Chondrocyte (in vitro differentiated cells): ENCODE measurements around the gene TRABD. TPM values are rescaled to one million over a fixed set of nuclear protein-coding genes. Genes with fewer than 3 reads are reported as not detected.
"Not testable (repeated sequence)": the region's sequence is repeated elsewhere in the genome, so short reads cannot be mapped to it uniquely, and the experiment has no call there.

Experiments
- DNase-seq: peaks from one replicate; pipeline ENCODE4 v3.0.0; 2021; ENCODE audit warnings: mixed read lengths, low spot score
- H3K27ac Mint-ChIP-seq: one replicate; pipeline ENCODE4 v1.8.0; 2021; ENCODE audit warnings: mild to moderate bottlenecking, moderate library complexity, mixed read lengths; ENCODE audit not compliant: unreplicated experiment
- H3K27me3 Mint-ChIP-seq: 2 replicates; pipeline ENCODE4 v1.8.0; 2021; ENCODE audit warnings: low read depth, mixed read lengths
- H3K36me3 Mint-ChIP-seq: 2 replicates; pipeline ENCODE4 v1.8.0; 2021; ENCODE audit warnings: low read depth, mixed read lengths
- H3K4me1 Mint-ChIP-seq: 2 replicates; pipeline ENCODE4 v1.8.0; 2021; ENCODE audit warnings: low read depth, mild to moderate bottlenecking, mixed read lengths
- H3K4me3 Mint-ChIP-seq: one replicate; pipeline ENCODE4 v1.8.0; 2021; ENCODE audit warnings: mild to moderate bottlenecking, moderate library complexity, mixed read lengths; ENCODE audit not compliant: unreplicated experiment
- H3K9me3 Mint-ChIP-seq: 2 replicates; pipeline ENCODE4 v1.8.0; 2021; ENCODE audit warnings: low read depth, mixed read lengths
- CTCF ChIP-seq: fragments of 200-600 bp; sonication (generic); IDR thresholded peaks from 2 replicates; pipeline ENCODE4 v1.5.0; 2021; ENCODE audit warnings: antibody characterized with exemption, mild to moderate bottlenecking, moderate library complexity
- total RNA-seq: library from RNA; stranded (reverse); gene quantifications from 3 replicates; pipeline ENCODE4 v1.2.1, GENCODE V29; 2021

Gene TRABD
- total RNA-seq, 1 donor from 2014 or later: 20.2 TPM

GRCh38 chr22:50165436-50166123 lies 20.1 kb upstream of the TRABD start:
- no peak overlapping the region for H3K27ac Mint-ChIP-seq
- peaks cover 6% of the 10 kb centered on the region for H3K27me3 Mint-ChIP-seq
- H3K9me3 Mint-ChIP-seq: no peaks in the 10 kb centered on the region
- peaks cover 4% of the 10 kb centered on the region for H3K4me1 Mint-ChIP-seq
- no peak for DNase-seq
- no peaks in the 10 kb centered on the region for H3K36me3 Mint-ChIP-seq
- TF ChIP-seq CTCF: no peak
- no peak overlapping the region for H3K4me3 Mint-ChIP-seq

GRCh38 chr22:50167689-50168489 lies 17.8 kb upstream of the TRABD start:
- Mint-ChIP-seq H3K27ac (no peak overlapping the region), H3K27me3 (peaks cover 6% of the 10 kb centered on the region), H3K36me3 (no peaks in the 10 kb centered on the region), H3K4me1 (peaks cover 7% of the 10 kb centered on the region), H3K4me3 (peak overlapping the region; percentile 20), H3K9me3 (no peaks in the 10 kb centered on the region)
- no peak for DNase-seq
- no peak for TF ChIP-seq CTCF

- not testable (repeated sequence) for H3K27ac Mint-ChIP-seq, H3K36me3 Mint-ChIP-seq, DNase-seq, H3K4me1 Mint-ChIP-seq, H3K9me3 Mint-ChIP-seq, H3K27me3 Mint-ChIP-seq
- H3K4me3 Mint-ChIP-seq: peak overlapping the region; percentile 64
Measured at GRCh38 chr22:50168490-50169180, 17.1 kb upstream of the TRABD start.

GRCh38 chr22:50169181-50169759 lies 16.4 kb upstream of the TRABD start:
- Mint-ChIP-seq H3K27me3 (peaks cover 6% of the 10 kb centered on the region), H3K9me3 (no peaks in the 10 kb centered on the region), H3K4me1 (peaks cover 7% of the 10 kb centered on the region), H3K27ac (peak overlapping the region; percentile 36), H3K36me3 (no peaks in the 10 kb centered on the region), H3K4me3 (peak overlapping the region; percentile 64)
- TF ChIP-seq CTCF: no peak
- DNase-seq: no peak

- no peak for DNase-seq
- TF ChIP-seq CTCF: peak; percentile 15
- peaks cover 7% of the 10 kb centered on the region for H3K4me1 Mint-ChIP-seq
- peak overlapping the region; percentile 31 for H3K4me3 Mint-ChIP-seq
- H3K9me3 Mint-ChIP-seq: no peaks in the 10 kb centered on the region
- no peaks in the 10 kb centered on the region for H3K36me3 Mint-ChIP-seq
- H3K27ac Mint-ChIP-seq: no peak overlapping the region
- H3K27me3 Mint-ChIP-seq: peaks cover 6% of the 10 kb centered on the region
Measured at GRCh38 chr22:50169774-50170341, 15.9 kb upstream of the TRABD start.
